Loucy (cell line): Measurements from ENCODE around the gene FRMD8.

ENCODE experiments used
- H2AFZ ChIP-seq: fragments of 200-600 bp; sonication (generic); 2 replicates; pipeline ENCODE4 v1.6.0; 2016; ENCODE audit warnings: antibody characterized with exemption, mild to moderate bottlenecking, low read length, moderate library complexity
- H3F3A ChIP-seq: fragments of 200-600 bp; 2 replicates; pipeline ENCODE4 v1.6.0; 2016; ENCODE audit warnings: antibody characterized with exemption, low read depth, mild to moderate bottlenecking
- H3K27me3 ChIP-seq: fragments of 200-600 bp; sonication (generic); 2 replicates; pipeline ENCODE4 v1.6.1; 2014; ENCODE audit warnings: low read length, mild to moderate bottlenecking; ENCODE audit not compliant: insufficient read depth, poor library complexity, severe bottlenecking
- H3K36me3 ChIP-seq: fragments of 200-600 bp; sonication (generic); 2 replicates; pipeline ENCODE4 v1.6.1; 2016; ENCODE audit warnings: low read length; ENCODE audit not compliant: insufficient read depth
- H3K4me1 ChIP-seq: fragments of 200-600 bp; sonication (generic); 2 replicates; pipeline ENCODE4 v1.5.1; 2014; ENCODE audit warnings: low read length, mild to moderate bottlenecking; ENCODE audit not compliant: insufficient read depth, poor library complexity, severe bottlenecking
- H3K4me2 ChIP-seq: fragments of 200-600 bp; sonication (generic); 2 replicates; pipeline ENCODE4 v1.6.0; 2014; ENCODE audit warnings: antibody characterized with exemption, low read length, low read depth, mild to moderate bottlenecking; ENCODE audit not compliant: poor library complexity, severe bottlenecking
- H3K4me3 ChIP-seq: fragments of 200-600 bp; sonication (generic); 2 replicates; pipeline ENCODE4 v1.5.1; 2014; ENCODE audit warnings: low read length, mild to moderate bottlenecking, mixed read lengths; ENCODE audit not compliant: poor library complexity, severe bottlenecking
- H3K79me2 ChIP-seq: fragments of 200-600 bp; sonication (generic); 2 replicates; pipeline ENCODE4 v1.6.1; 2014; ENCODE audit warnings: low read length; ENCODE audit not compliant: insufficient read depth
- H3K9ac ChIP-seq: fragments of 200-600 bp; sonication (generic); 2 replicates; pipeline ENCODE4 v1.6.0; 2014; ENCODE audit warnings: mild to moderate bottlenecking, low read depth, low read length, moderate library complexity; ENCODE audit not compliant: poor library complexity, severe bottlenecking
- H3K9me2 ChIP-seq: fragments of 200-600 bp; sonication (generic); replicated peaks from 2 replicates; pipeline ENCODE4 v1.6.1; 2016; ENCODE audit warnings: low read depth, low read length, mixed read lengths
- H3K9me3 ChIP-seq: fragments of 200-600 bp; sonication (generic); 2 replicates; pipeline ENCODE4 v1.6.1; 2014; ENCODE audit warnings: mild to moderate bottlenecking, antibody characterized with exemption, low read length, low read depth; ENCODE audit not compliant: insufficient read depth
- H4K20me1 ChIP-seq: fragments of 200-600 bp; sonication (generic); 2 replicates; pipeline ENCODE4 v1.6.0; 2014; ENCODE audit warnings: antibody characterized with exemption, low read length, mild to moderate bottlenecking; ENCODE audit not compliant: insufficient read depth, poor library complexity, severe bottlenecking
- CTCF ChIP-seq: fragments of 200-600 bp; sonication (generic); conservative IDR thresholded peaks from 2 replicates; pipeline ENCODE4 v1.5.1; 2014; ENCODE audit warnings: mild to moderate bottlenecking, antibody characterized with exemption, low read length
- EZH2phosphoT487 ChIP-seq: fragments of 200-600 bp; IDR thresholded peaks from 2 replicates; pipeline ENCODE4 v1.6.1; 2018; ENCODE audit warnings: antibody characterized with exemption, mild to moderate bottlenecking, moderate library complexity, borderline replicate concordance

Gene FRMD8

DNA sequence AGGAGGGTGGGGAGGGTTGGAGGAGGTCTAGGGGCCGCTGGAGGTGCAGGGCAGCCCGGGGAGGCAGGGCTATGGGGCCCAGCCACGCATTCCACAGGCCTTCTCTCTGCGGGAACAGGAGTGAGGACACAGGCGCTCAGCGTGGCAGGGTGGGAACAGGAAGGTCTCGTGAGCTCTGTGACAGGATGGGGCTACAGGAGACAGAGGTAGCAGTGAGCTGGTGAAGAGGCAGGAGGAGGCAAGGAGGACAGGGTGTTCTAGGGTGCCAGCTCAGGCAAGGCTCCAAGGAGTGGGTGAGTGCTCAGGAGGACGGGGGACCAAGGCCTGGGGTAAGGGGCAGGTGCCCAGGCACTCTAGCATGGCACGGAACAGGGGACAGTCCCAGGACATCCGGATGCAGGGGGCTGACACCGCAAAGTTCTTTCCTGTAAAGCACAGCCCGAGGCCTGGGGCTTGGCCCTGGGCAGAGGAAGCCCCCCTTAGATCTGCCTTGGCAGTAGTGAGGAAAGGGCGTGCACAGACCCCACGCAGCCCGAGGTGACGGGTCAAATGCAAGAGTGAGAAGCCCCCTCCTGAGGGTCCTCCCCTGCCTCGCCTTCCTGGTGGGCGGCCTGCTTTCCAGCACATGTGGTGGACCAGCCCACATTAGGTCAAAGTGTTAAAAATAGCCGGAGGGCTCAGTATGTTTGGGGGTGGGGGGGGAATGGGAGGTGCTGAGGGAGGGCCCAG, 31.4 kb downstream of the FRMD8 start:
- no peaks in the 10 kb centered on the region for H3K9me3 ChIP-seq
- H4K20me1 ChIP-seq = no peaks in the 10 kb centered on the region
- H3K27me3 ChIP-seq = no peaks in the 10 kb centered on the region
- H3K36me3 ChIP-seq = no peaks in the 10 kb centered on the region
- H3K4me3 ChIP-seq = peak overlapping the region; percentile 94
- peak overlapping the region; percentile 99 for H3K4me2 ChIP-seq
- peaks cover 54% of the 10 kb centered on the region for H3K4me1 ChIP-seq
- H3K9me2 ChIP-seq = no peaks in the 10 kb centered on the region
- no peak overlapping the region for H2AFZ ChIP-seq
- peak overlapping the region; percentile 100 for H3K9ac ChIP-seq
- peaks cover 4% of the 10 kb centered on the region for H3F3A ChIP-seq
- peaks cover 44% of the 10 kb centered on the region for H3K79me2 ChIP-seq
- TF ChIP-seq EZH2phosphoT487 = no peak
- TF ChIP-seq CTCF = no peak

GRCh38 chr11:65418431-65418680, 31.9 kb downstream of the FRMD8 start:
- Histone ChIP-seq H3F3A (peaks cover 4% of the 10 kb centered on the region), H3K4me3 (peak overlapping the region; percentile 94), H3K4me2 (peak overlapping the region; percentile 99), H3K9me2 (no peaks in the 10 kb centered on the region), H3K27me3 (no peaks in the 10 kb centered on the region), H4K20me1 (peaks cover 3% of the 10 kb centered on the region), H3K79me2 (peaks cover 49% of the 10 kb centered on the region), H2AFZ (no peak overlapping the region), H3K4me1 (peaks cover 54% of the 10 kb centered on the region), H3K9me3 (no peaks in the 10 kb centered on the region), H3K36me3 (no peaks in the 10 kb centered on the region), H3K9ac (peak overlapping the region; percentile 100)
- TF ChIP-seq CTCF (no peak), EZH2phosphoT487 (no peak)

DNA sequence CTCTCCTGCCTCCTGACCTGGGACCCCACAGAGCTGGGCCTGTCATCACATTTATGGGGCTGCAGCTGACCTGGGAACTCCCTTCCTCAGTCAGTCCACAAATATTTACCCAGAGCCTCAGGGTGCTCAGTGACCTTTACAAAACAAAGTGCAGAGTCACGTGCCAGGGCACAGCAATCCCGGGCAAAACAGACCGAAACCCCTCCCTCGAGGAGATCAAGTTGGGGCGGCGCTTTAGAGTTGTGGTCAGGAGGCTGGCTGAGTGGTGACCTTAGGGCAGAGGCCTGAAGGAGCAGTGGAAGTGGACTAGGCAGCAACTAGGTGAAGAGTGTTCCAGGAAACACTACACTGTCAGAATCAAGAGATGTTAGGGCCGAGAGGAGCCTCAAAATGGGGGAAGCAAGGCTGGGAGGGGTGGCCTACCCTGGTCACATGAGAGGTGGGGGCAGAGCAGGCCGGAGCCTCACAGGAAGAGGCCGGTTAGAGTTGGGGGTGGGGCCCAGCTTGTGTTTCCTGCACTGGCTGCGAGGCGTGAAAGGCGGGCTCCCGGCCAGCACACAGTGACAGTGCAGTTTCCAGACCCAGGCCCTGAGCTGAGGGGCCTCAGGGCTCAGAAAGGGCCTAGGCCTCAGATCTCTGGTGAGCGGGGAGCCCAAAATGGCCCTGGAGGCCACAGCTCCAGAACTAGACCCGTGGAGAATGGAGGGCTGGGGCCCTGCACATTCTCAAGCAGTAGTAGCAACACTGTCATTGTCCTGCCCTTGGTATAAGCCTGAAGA, 32.4 kb downstream of the FRMD8 start:
- no peaks in the 10 kb centered on the region for H3K36me3 ChIP-seq
- no peak overlapping the region for H2AFZ ChIP-seq
- peaks cover 8% of the 10 kb centered on the region for H4K20me1 ChIP-seq
- H3K79me2 ChIP-seq = peaks cover 54% of the 10 kb centered on the region
- H3K4me3 ChIP-seq = peak overlapping the region; percentile 94
- H3F3A ChIP-seq = peaks cover 4% of the 10 kb centered on the region
- H3K9me2 ChIP-seq = no peaks in the 10 kb centered on the region
- peak overlapping the region; percentile 99 for H3K4me2 ChIP-seq
- TF ChIP-seq CTCF (no peak), EZH2phosphoT487 (no peak)
- peaks cover 59% of the 10 kb centered on the region for H3K4me1 ChIP-seq
- H3K9me3 ChIP-seq = no peaks in the 10 kb centered on the region
- no peaks in the 10 kb centered on the region for H3K27me3 ChIP-seq
- H3K9ac ChIP-seq = peak overlapping the region; percentile 100
